ENCODE data around the gene RXRA. TPM values are rescaled to one million over a fixed set of nuclear protein-coding genes. Genes with fewer than 3 reads are reported as not detected.
A peak's percentile ranks its signal among the peaks of the same experiment; 100 is the strongest.

The RXRA gene
- total and polyA plus RNA-seq, 2 of the 13 experiments (the other 11 are each of a cell fraction or from before 2014, with no cell fraction given), result 18.9 to 29.2 TPM

DNA sequence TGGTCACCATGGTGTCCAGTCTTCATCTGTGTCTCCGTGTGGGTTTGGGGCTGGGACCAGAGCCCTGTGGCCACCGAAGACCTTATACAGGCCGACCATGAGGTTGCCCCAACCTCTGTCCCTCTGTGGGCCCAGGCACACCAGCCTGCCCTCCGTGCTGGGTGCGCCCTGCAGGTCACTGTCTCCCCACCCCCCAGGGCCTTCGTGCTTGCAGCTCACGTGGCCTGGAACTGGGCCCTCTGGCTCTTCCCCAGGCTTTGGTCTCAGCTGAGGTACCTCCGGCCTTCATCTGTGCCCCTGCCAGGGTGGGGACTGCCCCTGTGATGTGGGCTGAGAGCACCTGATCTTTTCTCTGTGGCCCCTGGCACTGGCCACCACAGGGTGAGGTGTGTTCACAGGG is 92.1 kb downstream of the RXRA start:
- FAIRE-seq (no peak), ATAC-seq (no peak)
- no CpG with 5 or more reads among the region's 8 CpGs for WGBS (ENCODE audit: low lambda C conversion rate)

DNA sequence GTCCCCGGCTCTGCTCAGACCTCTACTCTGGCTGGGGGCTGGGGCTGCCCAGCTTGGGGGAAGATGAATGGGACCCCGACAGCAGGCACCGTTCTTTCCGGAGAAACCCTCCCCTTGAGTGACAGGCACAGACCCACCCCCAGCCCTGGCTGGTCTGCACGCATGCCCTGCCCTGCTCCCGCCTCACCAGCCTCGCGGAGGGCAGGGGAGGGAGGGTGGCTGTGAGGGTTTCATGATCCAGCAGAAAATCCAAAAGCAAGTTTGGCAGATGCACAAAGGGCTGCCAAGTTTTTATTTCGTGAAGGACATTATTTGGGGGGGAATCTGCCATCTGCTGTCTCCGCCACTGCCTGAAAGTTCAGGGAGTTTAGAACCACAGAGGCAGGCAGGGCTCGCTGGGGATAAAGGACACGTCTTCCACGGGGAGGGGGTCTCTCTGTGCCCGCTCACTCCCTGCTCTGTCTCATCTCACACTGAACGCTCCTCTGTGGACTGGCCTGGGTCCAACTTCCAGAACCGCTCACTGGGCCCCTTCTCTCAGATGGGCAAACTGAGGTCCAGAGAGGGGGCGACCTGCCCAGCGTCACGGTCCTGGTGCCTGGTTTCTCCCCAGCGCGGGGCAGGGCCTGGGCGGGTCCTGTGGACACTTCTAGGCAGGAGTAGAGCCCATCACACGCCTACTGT is 92.9 kb downstream of the RXRA start:
- no peak for TF ChIP-seq ZNF180 (CRISPR knock-in tag; IDR thresholded peaks at IDR 0.05; ENCODE audit: borderline replicate concordance, low read depth)
- peak; percentile 0 for TF ChIP-seq AGO2 (optimal IDR thresholded peaks at IDR 0.05; ENCODE audit: low read depth, low read length)
- DNase-seq (ENCODE audit: low spot score), result no peak
- FAIRE-seq, result no peak
- ChIA-PET CTCF (ENCODE audit: low intra/inter-chr PET ratio, low total read pairs) (no interaction called here), POLR2A (no interaction called here)
- WGBS (ENCODE audit: low lambda C conversion rate), result 90% methylated on average over 14 of the region's 23 CpGs
- Histone ChIP-seq H3K79me2 (ENCODE audit: insufficient read depth, low read length) (no peaks in the 10 kb centered on the region), H3K36me3 (replicated peaks in 1 of 2; ENCODE audit: control insufficient read depth in 1 of 2, insufficient read depth in 2 of 2, low read length in 2 of 2) (peaks cover 12 to 47% of the 10 kb centered on the region in 2 experiments; a peak in 4 of 5 replicates), H4K20me1 (ENCODE audit: insufficient read depth, low read length) (no peaks in the 10 kb centered on the region), H3K4me3 (replicated peaks in 1 of 3; ENCODE audit: insufficient read depth in 1 of 3, low read depth in 2 of 3, low read length in 3 of 3) (no peak overlapping the region), H3K9ac (ENCODE audit: insufficient read depth, low read depth, low read length) (no peak overlapping the region), H3K4me1 (ENCODE audit: insufficient read depth, low read length) (peaks cover 17% of the 10 kb centered on the region), H2AFZ (ENCODE audit: low read length) (no peak overlapping the region), H3K9me3 (ENCODE audit: low read length) (no peaks in the 10 kb centered on the region), H3K4me2 (ENCODE audit: low read depth, low read length) (no peak overlapping the region), H3K27me3 (ENCODE audit: control insufficient read depth in 1 of 2, insufficient read depth in 2 of 2, low read length in 2 of 2) (no peaks in the 10 kb centered on the region), H3K27ac (ENCODE audit: extremely low read length, insufficient read depth, low read length) (no peak overlapping the region)
- BruUV-seq (replicated peaks), result no TSS peak
- in situ Hi-C loops (cut with HindIII; ENCODE audit: extremely low pct_ligation_motif_present, low pct_unique_long_range_greater_than_20kb), result no loop called here
- peak; percentile 3; the same call in 1 of the 3 replicates for ATAC-seq
- intact Hi-C loops (cut with micrococcal nuclease; ENCODE audit: unreplicated experiment), result no loop called here

More for the DNA sequence above, 92.1 kb downstream of the RXRA start:
- Histone ChIP-seq H3K36me3 (replicated peaks in 1 of 2; ENCODE audit: control insufficient read depth in 1 of 2, insufficient read depth in 2 of 2, low read length in 2 of 2) (peaks cover 12 to 45% of the 10 kb centered on the region in 2 experiments; a peak in 4 of 5 replicates), H4K20me1 (ENCODE audit: insufficient read depth, low read length) (no peaks in the 10 kb centered on the region), H2AFZ (ENCODE audit: low read length) (no peak overlapping the region), H3K9ac (ENCODE audit: insufficient read depth, low read depth, low read length) (no peak overlapping the region), H3K4me2 (ENCODE audit: low read depth, low read length) (no peak overlapping the region), H3K4me1 (ENCODE audit: insufficient read depth, low read length) (peaks cover 15% of the 10 kb centered on the region), H3K9me3 (ENCODE audit: low read length) (no peaks in the 10 kb centered on the region), H3K4me3 (replicated peaks in 1 of 3; ENCODE audit: insufficient read depth in 1 of 3, low read depth in 2 of 3, low read length in 3 of 3) (no peak overlapping the region), H3K27ac (ENCODE audit: extremely low read length, insufficient read depth, low read length) (no peak overlapping the region), H3K79me2 (ENCODE audit: insufficient read depth, low read length) (no peaks in the 10 kb centered on the region), H3K27me3 (ENCODE audit: control insufficient read depth in 1 of 2, insufficient read depth in 2 of 2, low read length in 2 of 2) (no peaks in the 10 kb centered on the region)
- intact Hi-C loops (cut with micrococcal nuclease; ENCODE audit: unreplicated experiment) (no loop called here), in situ Hi-C loops (cut with HindIII; ENCODE audit: extremely low pct_ligation_motif_present, low pct_unique_long_range_greater_than_20kb) (no loop called here)
- no TSS peak for BruUV-seq (replicated peaks)
- TF ChIP-seq AGO2 (optimal IDR thresholded peaks at IDR 0.05; ENCODE audit: low read depth, low read length) (peak; percentile 13), ZNF550 (CRISPR knock-in tag; IDR thresholded peaks at IDR 0.05; ENCODE audit: borderline replicate concordance) (no peak)
- CTCF ChIA-PET (ENCODE audit: low intra/inter-chr PET ratio, low total read pairs), result no interaction called here
- no peak for DNase-seq (ENCODE audit: low spot score)
- POLR2A ChIA-PET, result no interaction called here
